H1 (cell line): ENCODE results near the gene NUP98. TPM values are rescaled to one million over a fixed set of nuclear protein-coding genes. Genes with fewer than 3 reads are reported as not detected.

Source experiments
- CTCF ChIA-PET: fragments of 300-600 bp; sonication (Branson Sonifier 250); formaldehyde crosslinking; loops from one replicate; lab custom pipeline; 2021; ENCODE audit not compliant: partially characterized antibody; lab: Charles Lee
- POLR2A ChIA-PET: fragments of 300-600 bp; sonication (Branson Sonifier 250); formaldehyde crosslinking; loops from one replicate; lab custom pipeline; 2021; ENCODE audit warnings: inconsistent platforms; ENCODE audit not compliant: partially characterized antibody; lab: Charles Lee
- DNase-seq, 2 experiments: peaks; one replicate each; pipeline versions ENCODE4 v3.0.0 to v3.0.0-alpha.2; 2010 to 2022; ENCODE audit warnings: low spot score in 2 of 2, low read depth in 1 of 2, mixed read lengths in 1 of 2
- FAIRE-seq: peaks from 2 replicates; lab custom pipeline; 2011; peaks lifted over from hg19 to GRCh38; lab: Jason Lieb, UNC
- H2AFZ ChIP-seq: 2 replicates; pipeline ENCODE4 v1.8.1; 2012; ENCODE audit warnings: low read length, inconsistent platforms
- H2AK5ac ChIP-seq: 2 replicates; pipeline ENCODE4 v1.6.1; 2013; ENCODE audit warnings: low read depth, low read length
- H2BK120ac ChIP-seq: replicated peaks from 2 replicates; pipeline ENCODE3; 2013; ENCODE audit warnings: low read depth, low read length, inconsistent platforms
- H2BK12ac ChIP-seq: 2 replicates; pipeline ENCODE4 v1.6.1; 2013; ENCODE audit warnings: low read depth, low read length
- H2BK15ac ChIP-seq: 2 replicates; pipeline ENCODE4 v1.6.1; 2013; ENCODE audit warnings: low read length
- H2BK20ac ChIP-seq: 2 replicates; pipeline ENCODE4 v1.6.1; 2013; ENCODE audit warnings: low read length
- H2BK5ac ChIP-seq: 2 replicates; pipeline ENCODE4 v1.6.1; 2013; ENCODE audit warnings: low read depth, low read length
- H3K14ac ChIP-seq: 2 replicates; pipeline ENCODE4 v1.6.1; 2013; ENCODE audit warnings: inconsistent platforms; ENCODE audit not compliant: insufficient read length
- H3K18ac ChIP-seq: 2 replicates; pipeline ENCODE4 v1.6.1; 2013; ENCODE audit warnings: low read length; ENCODE audit errors: extremely low read depth
- H3K23ac ChIP-seq: 2 replicates; pipeline ENCODE4 v1.6.1; 2013; ENCODE audit warnings: inconsistent platforms; ENCODE audit not compliant: insufficient read length
- H3K23me2 ChIP-seq: 2 replicates; pipeline ENCODE4 v1.6.1; 2013; ENCODE audit warnings: low read depth, low read length
- H3K27ac ChIP-seq: 2 replicates; pipeline ENCODE4 v1.6.1; 2011; ENCODE audit warnings: low read depth, low read length, inconsistent platforms
- H3K27me3 ChIP-seq, 4 experiments: replicated peaks in 1 of 4; 1 replicate in 1 of 4; 2 replicates in 3 of 4; pipeline versions ENCODE4 v1.6.1 to v1.8.1; 2011 to 2013; ENCODE audit warnings: low read length in 3 of 4, mild to moderate bottlenecking in 3 of 4, inconsistent platforms in 2 of 4, mixed read lengths in 2 of 4, moderate library complexity in 1 of 4; ENCODE audit not compliant: control insufficient read depth in 3 of 4, insufficient read depth in 3 of 4; ENCODE audit errors: extremely low read depth in 1 of 4
- H3K36me3 ChIP-seq, 4 experiments: 2 replicates each; pipeline versions ENCODE4 v1.6.1 to v1.8.1; 2011 to 2013; ENCODE audit warnings: mild to moderate bottlenecking in 4 of 4, low read length in 3 of 4, moderate library complexity in 2 of 4, control low read depth in 1 of 4, inconsistent platforms in 1 of 4; ENCODE audit not compliant: insufficient read depth in 4 of 4, control insufficient read depth in 2 of 4
- H3K4ac ChIP-seq: replicated peaks from 2 replicates; pipeline ENCODE3; 2013; ENCODE audit warnings: low read length, low read depth, mixed read lengths, inconsistent platforms; ENCODE audit not compliant: insufficient read length
- H3K4me1 ChIP-seq, 4 experiments: replicated peaks in 1 of 4; 1 replicate in 1 of 4; 2 replicates in 3 of 4; pipeline versions ENCODE4 v1.6.1 to v1.8.1; 2011 to 2013; ENCODE audit warnings: low read length in 3 of 4, inconsistent platforms in 2 of 4, mixed read lengths in 1 of 4; ENCODE audit not compliant: insufficient read depth in 4 of 4, control insufficient read depth in 3 of 4
- H3K4me2 ChIP-seq, 2 experiments: 2 replicates each; pipeline versions ENCODE4 v1.6.1 to v1.8.1; 2011 to 2013; ENCODE audit warnings: low read depth in 2 of 2, low read length in 2 of 2, control low read depth in 1 of 2, inconsistent platforms in 1 of 2, mild to moderate bottlenecking in 1 of 2; ENCODE audit not compliant: insufficient read depth in 1 of 2
- H3K4me3 ChIP-seq, 4 experiments: fragments of 200-600, 300-600 bp in 1 of 4; sonication (generic), shearing (Covaris generic), sonication (Bioruptor Twin) in 1 of 4; 2 replicates each; pipeline versions ENCODE4 v1.5.1 to v1.8.1; 2011 to 2016; ENCODE audit warnings: low read length in 4 of 4, low read depth in 3 of 4, control low read depth in 2 of 4, inconsistent platforms in 2 of 4, mild to moderate bottlenecking in 2 of 4, mixed read lengths in 1 of 4, moderate library complexity in 1 of 4; ENCODE audit not compliant: insufficient read depth in 2 of 4; ENCODE audit errors: extremely low read depth in 1 of 4
- H3K56ac ChIP-seq: replicated peaks from 2 replicates; pipeline ENCODE3; 2013; ENCODE audit warnings: low read depth, mild to moderate bottlenecking, mixed read lengths, low read length, inconsistent platforms; ENCODE audit not compliant: insufficient read length
- H3K79me1 ChIP-seq: 2 replicates; pipeline ENCODE4 v1.6.1; 2013; ENCODE audit warnings: low read depth, low read length, control low read depth
- H3K79me2 ChIP-seq, 2 experiments: 2 replicates each; pipeline versions ENCODE4 v1.6.1 to v1.8.1; 2012 to 2013; ENCODE audit warnings: low read length in 2 of 2, mild to moderate bottlenecking in 2 of 2, inconsistent platforms in 1 of 2; ENCODE audit not compliant: insufficient read depth in 2 of 2, control insufficient read depth in 1 of 2
- H3K9ac ChIP-seq, 4 experiments: replicated peaks in 1 of 4; 1 replicate in 1 of 4; 2 replicates in 3 of 4; pipeline versions ENCODE4 v1.6.1 to v1.8.1; 2011 to 2013; ENCODE audit warnings: low read depth in 3 of 4, low read length in 3 of 4, control low read depth in 2 of 4, mild to moderate bottlenecking in 2 of 4, moderate library complexity in 2 of 4, inconsistent platforms in 1 of 4; ENCODE audit errors: extremely low read depth in 1 of 4
- H3K9me3 ChIP-seq, 2 experiments: 2 replicates each; pipeline versions ENCODE4 v1.6.1 to v1.8.1; 2012 to 2013; ENCODE audit warnings: mild to moderate bottlenecking in 2 of 2, moderate library complexity in 2 of 2, control low read depth in 1 of 2, inconsistent platforms in 1 of 2, low read depth in 1 of 2, low read length in 1 of 2, mixed read lengths in 1 of 2; ENCODE audit not compliant: insufficient read depth in 2 of 2
- H4K20me1 ChIP-seq, 2 experiments: replicated peaks in 1 of 2; 2 replicates each; pipeline versions ENCODE3 to v1.8.1; 2011 to 2013; ENCODE audit warnings: inconsistent platforms in 2 of 2, low read length in 2 of 2, mild to moderate bottlenecking in 1 of 2; ENCODE audit not compliant: insufficient read depth in 2 of 2, control insufficient read depth in 1 of 2
- H4K5ac ChIP-seq: 2 replicates; pipeline ENCODE4 v1.6.1; 2013; ENCODE audit warnings: low read length, low read depth, mixed read lengths, inconsistent platforms; ENCODE audit not compliant: insufficient read length
- H4K8ac ChIP-seq: 2 replicates; pipeline ENCODE4 v1.8.0; 2013; ENCODE audit warnings: mild to moderate bottlenecking, moderate library complexity, low read length, inconsistent platforms; ENCODE audit not compliant: insufficient read depth; ENCODE audit errors: extremely low read depth
- H4K91ac ChIP-seq: replicated peaks from 2 replicates; pipeline ENCODE3; 2013; ENCODE audit warnings: low read length, mixed read lengths, inconsistent platforms; ENCODE audit not compliant: insufficient read length
- CTCF ChIP-seq, 3 experiments: IDR thresholded peaks; 1 replicate in 2 of 3; 2 replicates in 1 of 3; pipeline versions ENCODE4 v1.5.1 to v1.6.1; 2011; ENCODE audit warnings: low read length in 3 of 3, mild to moderate bottlenecking in 3 of 3, inconsistent platforms in 2 of 3, low read depth in 1 of 3, moderate library complexity in 1 of 3; ENCODE audit not compliant: insufficient read depth in 1 of 3; ENCODE audit errors: control extremely low read depth in 1 of 3
- EZH2 ChIP-seq: fragments of 200-600 bp; sonication (generic); IDR thresholded peaks from 2 replicates; pipeline ENCODE4 v1.7.1; 2012; ENCODE audit warnings: low read depth, mild to moderate bottlenecking, moderate library complexity, low read length, inconsistent platforms; ENCODE audit not compliant: severe bottlenecking
- RAD21 ChIP-seq, 2 experiments: IDR thresholded peaks in 1 of 2; conservative IDR thresholded peaks in 1 of 2; 2 replicates each; pipeline ENCODE4 v1.6.1; 2011; ENCODE audit warnings: low read depth in 2 of 2, low read length in 2 of 2, improper control_type of control experiment in 1 of 2, inconsistent platforms in 1 of 2, mild to moderate bottlenecking in 1 of 2, moderate library complexity in 1 of 2
- WGBS, 2 experiments: shearing (Covaris generic) in 1 of 2; methylation state at CpG; one replicate each; pipeline versions ENCODE4 v1.1.6 to v1.1.7; 2013 to 2015; ENCODE audit warnings: low lambda C conversion rate in 2 of 2, mixed read lengths in 2 of 2, inconsistent platforms in 1 of 2, low coverage in 1 of 2, missing lambda C conversion rate in 1 of 2; ENCODE audit not compliant: insufficient replicate concordance in 2 of 2, insufficient coverage in 1 of 2, insufficient read length in 1 of 2; ENCODE audit errors: extremely low coverage in 1 of 2, missing lambda C conversion rate in 1 of 2; 5-methylcytosine and 5-hydroxymethylcytosine counted together
- polyA plus RNA-seq, 7 experiments: library from polyadenylated mRNA; depleted of rRNA in 3 of 7; stranded (reverse) in 5 of 7; unstranded in 2 of 7; fragments of >200 nt in 5 of 7; fragments of 200-250 nt in 2 of 7; gene quantifications; 1 replicate in 5 of 7; 2 replicates in 1 of 7; 4 replicates in 1 of 7; pipeline versions ENCODE4 v1.2.1 to v1.2.3, GENCODE V29; 2011 to 2013; ENCODE audit warnings: missing spikeins in 2 of 7, mixed read lengths in 2 of 7
- total RNA-seq: library from RNA; stranded (reverse); fragmentation: NEBNext Ultra II Directional; extraction: Animal tissue kit (Norgen Biotek cat#: 25700); gene quantifications from 2 replicates; pipeline ENCODE4 v1.2.1, GENCODE V29; 2021

NUP98 gene
- total and polyA plus RNA-seq, 2 of the 8 experiments (the other 6 are each of a cell fraction or from before 2014, with no cell fraction given) = 98.6 to 261 TPM

- 90% methylated on average over 23 of the region's 23 CpGs; no CpG with 5 or more reads in 1 of the 2 experiments for WGBS, 2 experiments
- no peak overlapping the region for H3K9ac ChIP-seq
- DNase-seq (peak in 1 of 2 experiments; percentile 61), FAIRE-seq (no peak)
- no peak overlapping the region for H2BK5ac ChIP-seq
- H3K56ac ChIP-seq = no peak overlapping the region
- H2BK120ac ChIP-seq = no peak overlapping the region
- no peak overlapping the region for H3K18ac ChIP-seq
- no peak overlapping the region for H2BK20ac ChIP-seq
- H3K4me1 ChIP-seq = no peaks in the 10 kb centered on the region
- no peak overlapping the region for H2BK15ac ChIP-seq
- no peak overlapping the region for H3K4me3 ChIP-seq
- no peaks in the 10 kb centered on the region for H3K79me1 ChIP-seq
- no peak overlapping the region for H4K8ac ChIP-seq
- ChIA-PET CTCF (interaction anchor here (0.6 to 7.0 kb wide), 7 partner anchors 8 to 54 kb away, joined by 3 to 33 read pairs (median 4); partner anchors contain the start of gene ART1), POLR2A (no interaction called here)
- H3K23me2 ChIP-seq = no peaks in the 10 kb centered on the region
- H4K20me1 ChIP-seq = no peaks in the 10 kb centered on the region
- H3K4ac ChIP-seq = no peak overlapping the region
- no peaks in the 10 kb centered on the region for H3K79me2 ChIP-seq
- H3K27ac ChIP-seq = no peak overlapping the region
- H3K9me3 ChIP-seq = no peaks in the 10 kb centered on the region
- H3K27me3 ChIP-seq = no peaks in the 10 kb centered on the region
- H2AFZ ChIP-seq = no peak overlapping the region
- H4K91ac ChIP-seq = peak overlapping the region; percentile 27
- peak overlapping the region; percentile 14; the same call in 1 of the 2 replicates for H2BK12ac ChIP-seq
- no peak overlapping the region for H4K5ac ChIP-seq
- no peak overlapping the region for H3K14ac ChIP-seq
- H2AK5ac ChIP-seq = no peak overlapping the region
- TF ChIP-seq RAD21 (IDR thresholded peaks at IDR 0.05 in 1 of 2, conservative IDR thresholded peaks at IDR 0.05 in 1 of 2; ENCODE audit: low read depth in 2 of 2, low read length in 2 of 2) = peak; percentile 14 to 26; a peak in 1 of 4 replicates
- peak; percentile 23 to 64 (median 49); a peak in 3 of 4 replicates for TF ChIP-seq CTCF (IDR thresholded peaks at IDR 0.05; ENCODE audit: control extremely low read depth in 1 of 3, insufficient read depth in 1 of 3, low read depth in 1 of 3, low read length in 3 of 3)
- no peak for TF ChIP-seq EZH2
- no peak overlapping the region for H3K23ac ChIP-seq
- no peaks in the 10 kb centered on the region for H3K36me3 ChIP-seq
- H3K4me2 ChIP-seq = no peak overlapping the region
Measured at GRCh38 chr11:3626250-3626960, 170.9 kb downstream of the NUP98 start.
